ENCODE results near the gene ZBTB16.

The ZBTB16 gene

DNA sequence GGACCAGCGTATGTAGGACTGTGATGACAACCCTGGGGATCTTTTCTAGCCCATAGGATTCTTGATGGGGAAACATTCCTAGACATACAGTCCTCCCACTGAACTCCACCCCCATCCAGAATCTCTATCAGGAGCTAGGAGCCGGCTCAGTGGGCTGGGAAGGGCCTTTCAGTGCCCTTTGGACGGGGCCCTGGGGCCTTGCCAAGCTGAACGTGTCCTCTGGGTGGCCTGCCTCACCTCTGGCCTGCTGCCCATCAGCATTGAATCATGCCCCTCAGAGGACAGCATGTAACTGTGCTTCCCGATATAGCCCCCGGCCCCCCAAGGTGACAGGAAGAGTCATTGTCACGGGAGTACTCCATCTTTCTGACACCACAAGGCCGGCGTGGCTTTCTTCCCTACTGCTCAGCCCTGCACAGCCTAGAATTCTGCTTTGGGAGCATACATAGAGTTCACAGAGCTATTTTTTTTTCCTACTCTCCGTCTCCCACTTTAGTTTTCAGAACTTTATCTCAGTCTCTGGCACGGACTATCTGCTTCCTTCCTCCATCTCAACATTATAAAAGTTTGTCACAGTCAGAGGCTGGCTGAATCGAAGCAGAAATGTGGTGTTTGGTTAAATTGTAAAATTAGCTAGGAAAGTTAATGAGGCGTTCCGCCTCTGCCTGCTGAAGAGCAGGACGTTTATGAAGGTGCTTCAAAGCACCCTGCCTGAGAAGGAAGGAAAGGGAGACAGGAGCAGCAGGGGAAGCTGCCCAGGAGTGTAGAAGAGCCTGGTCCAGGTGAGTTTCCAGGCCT, 111.9 kb downstream of the ZBTB16 start:
- no peak for FAIRE-seq

DNA sequence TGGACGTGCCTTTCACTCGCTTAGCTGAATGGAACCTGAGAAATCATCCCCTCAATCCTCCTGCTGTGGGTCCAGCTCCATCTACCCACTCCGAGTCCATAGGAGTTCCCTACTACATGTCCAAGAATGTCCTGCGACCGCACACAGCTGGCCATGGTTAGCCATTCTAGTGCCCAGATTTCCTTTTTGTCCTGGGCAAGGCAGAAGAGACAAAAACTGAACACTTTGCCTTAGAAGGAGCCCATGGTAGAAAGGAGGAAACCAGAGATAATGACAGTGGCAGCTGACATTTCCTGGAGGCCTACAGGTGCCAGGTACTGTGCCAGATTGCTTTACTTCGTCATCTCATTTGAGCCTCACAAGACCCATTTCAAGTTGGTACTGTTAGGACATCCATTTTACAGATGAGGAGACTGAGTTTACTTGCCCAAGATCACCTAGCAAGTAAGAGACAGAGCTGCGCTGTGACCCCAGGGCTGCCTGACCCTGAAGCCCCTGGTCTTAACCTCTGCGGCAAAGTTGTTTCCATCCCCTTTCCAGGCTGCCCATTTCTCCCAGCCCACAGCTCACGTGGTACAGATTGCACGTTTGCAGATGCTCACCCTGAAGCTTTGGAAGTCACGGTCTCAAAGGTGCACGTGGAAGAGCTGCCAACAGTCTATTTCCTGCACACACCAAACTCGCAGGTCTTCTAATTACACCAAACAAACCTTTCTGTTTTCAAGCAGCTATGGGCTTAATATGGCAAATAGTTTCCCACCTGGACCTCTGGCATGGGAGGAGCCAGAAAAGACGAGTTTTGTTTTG, 112.7 kb downstream of the ZBTB16 start:
- FAIRE-seq: no peak

DNA sequence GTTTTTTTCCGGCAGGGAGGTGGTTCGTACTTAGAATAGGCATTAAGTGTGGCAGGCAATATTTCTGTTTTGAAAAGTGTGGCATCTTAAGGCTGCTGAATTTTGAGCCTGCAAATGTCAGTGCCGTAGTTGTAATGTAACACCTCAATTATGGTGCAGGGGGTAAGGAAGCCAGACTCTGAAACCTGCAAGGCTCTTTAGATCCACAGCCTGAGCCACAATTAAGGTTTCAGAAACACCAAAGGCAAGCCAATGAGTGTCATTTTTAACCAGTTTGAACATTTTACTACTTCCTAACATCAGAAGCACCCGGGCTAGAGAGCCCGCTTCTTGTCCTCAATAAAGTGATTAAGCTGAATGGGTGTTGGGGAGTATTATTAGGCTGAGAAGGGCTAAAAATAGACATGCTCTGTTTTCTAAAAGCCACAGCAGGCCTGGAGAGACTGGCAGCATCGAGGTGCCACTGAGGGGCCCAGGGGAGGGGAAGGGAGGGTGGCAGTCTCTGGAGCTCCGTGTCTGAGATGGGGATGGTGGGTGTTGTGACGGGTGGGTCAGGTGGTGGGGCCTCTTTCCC, 113.4 kb downstream of the ZBTB16 start:
- FAIRE-seq: no peak

GRCh38 chr11:114173843-114174242, 114.3 kb downstream of the ZBTB16 start:
- FAIRE-seq: no peak

GRCh38 chr11:114174712-114175495, 115.4 kb downstream of the ZBTB16 start:
- FAIRE-seq: no peak

GRCh38 chr11:114175706-114176105, 116.2 kb downstream of the ZBTB16 start:
- no peak for FAIRE-seq

DNA sequence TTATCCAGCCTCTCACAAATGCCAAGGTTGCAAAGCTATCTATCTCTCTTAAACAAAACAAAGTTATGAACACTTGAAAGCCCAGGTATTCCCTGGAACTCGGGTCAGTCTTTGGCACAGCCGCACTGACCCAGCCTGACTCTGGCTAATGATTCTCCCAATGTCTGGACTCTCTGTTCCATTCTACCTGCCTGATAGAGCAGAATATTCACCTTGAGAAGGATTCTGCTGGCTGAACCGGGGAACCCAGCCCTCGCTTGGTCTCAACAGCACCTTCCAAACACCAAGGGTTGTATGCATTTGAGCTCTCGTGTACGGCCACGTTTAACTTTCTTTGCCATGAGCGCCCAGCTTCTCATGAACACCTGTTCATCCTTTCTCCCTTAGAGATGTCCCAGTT, 116.8 kb downstream of the ZBTB16 start:
- FAIRE-seq: no peak

DNA sequence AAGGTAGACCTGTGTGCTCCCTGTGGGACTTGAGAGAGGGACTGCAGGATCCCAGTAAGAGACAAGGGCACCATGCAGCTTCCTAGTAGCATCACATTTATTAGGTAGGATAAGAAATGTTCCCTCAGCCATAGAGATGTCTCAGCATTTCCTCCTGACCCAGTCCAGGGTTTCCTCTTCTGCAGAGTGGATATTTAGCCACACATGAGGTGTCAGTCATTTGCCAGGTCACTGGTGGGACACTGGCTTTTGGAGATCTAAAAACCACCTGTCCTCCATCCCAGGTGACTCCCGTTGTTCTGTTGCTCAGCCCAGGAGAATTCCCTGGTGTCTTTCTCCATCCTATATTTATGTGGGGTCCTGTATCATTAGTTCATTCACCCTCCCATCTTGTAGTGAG, 119.1 kb downstream of the ZBTB16 start:
- FAIRE-seq: no peak

DNA sequence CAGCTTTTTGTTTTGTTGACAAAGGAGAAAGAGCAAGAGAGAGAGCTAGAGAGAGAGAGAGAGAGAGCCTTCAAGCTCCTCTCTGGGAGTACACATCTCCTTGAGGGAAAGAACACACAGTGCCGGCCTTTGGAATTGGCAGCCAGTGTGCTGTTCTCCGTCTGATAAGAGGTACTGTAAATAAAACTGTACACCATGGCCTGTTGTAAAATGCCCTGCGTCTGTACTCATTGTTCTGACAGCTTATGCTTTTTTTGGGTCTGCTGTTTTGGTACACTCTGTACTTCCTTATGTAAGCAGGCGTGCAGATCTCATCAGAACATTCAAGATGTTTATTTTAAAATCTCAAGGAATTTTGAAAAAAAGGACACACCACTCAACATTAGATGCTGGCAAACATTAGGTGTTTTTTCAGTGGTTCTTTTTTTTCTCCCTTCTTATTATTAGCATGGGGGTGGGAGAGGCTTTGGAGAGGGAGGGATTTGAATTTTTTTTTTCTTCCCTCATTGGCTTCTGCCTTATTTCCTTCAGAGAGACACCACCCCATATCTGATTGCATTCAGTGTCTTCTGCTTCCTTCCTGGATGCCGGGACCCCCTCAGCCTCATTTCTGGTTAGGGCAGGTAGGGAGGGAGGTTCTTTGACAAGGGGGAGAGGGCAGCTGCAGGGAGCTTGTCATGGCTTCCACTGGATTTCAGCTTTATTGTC, 119.9 kb downstream of the ZBTB16 start:
- no peak for FAIRE-seq

DNA sequence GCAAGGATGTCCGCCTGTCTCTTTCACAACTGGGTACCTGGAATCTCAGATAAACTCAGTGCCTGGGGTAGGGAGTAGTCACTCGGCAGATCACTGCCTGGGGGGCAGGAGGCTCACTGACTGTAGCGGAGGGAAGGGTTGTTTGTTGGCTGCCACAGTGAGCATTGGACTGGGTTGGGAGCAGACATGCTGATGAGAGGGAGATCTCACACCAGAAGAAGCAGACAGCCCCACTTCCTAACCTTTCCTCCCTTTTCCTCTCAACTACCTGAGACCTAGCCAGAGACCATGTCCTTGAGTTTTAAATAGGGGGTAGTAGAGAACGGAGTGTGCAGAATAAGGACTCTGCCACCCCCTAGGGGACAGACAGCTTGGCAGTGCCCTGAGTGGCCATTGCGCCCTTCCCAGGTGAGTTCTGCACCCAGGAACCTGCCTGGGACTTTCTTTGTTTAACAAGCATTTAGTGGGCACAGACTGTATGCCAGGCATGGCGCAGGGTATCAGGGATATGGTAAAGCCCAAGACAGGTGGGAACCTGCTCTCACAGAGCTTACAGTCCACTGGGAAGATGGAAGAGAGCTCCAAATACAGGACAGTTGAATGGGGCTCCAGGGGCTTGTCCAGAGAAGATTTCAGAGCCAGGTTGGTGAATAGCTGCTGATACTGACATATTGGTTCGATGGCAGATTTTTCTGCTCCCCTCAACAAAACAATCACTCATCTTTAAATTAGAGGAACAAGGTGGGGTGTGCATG, 121.0 kb downstream of the ZBTB16 start:
- no peak for FAIRE-seq

DNA sequence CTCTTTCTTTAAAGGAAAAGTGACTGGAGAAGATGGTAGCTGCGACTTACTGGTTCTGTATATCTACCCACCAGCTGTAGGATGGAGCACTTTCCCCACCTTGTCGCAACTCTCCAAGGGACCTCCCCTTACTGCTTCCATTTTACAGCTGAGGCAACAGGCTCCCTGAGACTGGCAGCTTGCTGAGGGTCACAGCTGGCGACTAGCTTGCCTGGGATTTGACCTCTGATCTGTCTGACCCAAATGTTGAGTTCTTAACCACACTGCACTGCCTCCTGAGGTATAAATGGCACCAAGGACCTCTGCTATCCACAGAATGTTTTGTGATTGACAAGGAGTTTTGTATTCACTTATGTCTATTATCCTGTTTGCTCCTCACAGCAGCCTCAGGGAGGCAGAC, 121.7 kb downstream of the ZBTB16 start:
- no peak for FAIRE-seq

DNA sequence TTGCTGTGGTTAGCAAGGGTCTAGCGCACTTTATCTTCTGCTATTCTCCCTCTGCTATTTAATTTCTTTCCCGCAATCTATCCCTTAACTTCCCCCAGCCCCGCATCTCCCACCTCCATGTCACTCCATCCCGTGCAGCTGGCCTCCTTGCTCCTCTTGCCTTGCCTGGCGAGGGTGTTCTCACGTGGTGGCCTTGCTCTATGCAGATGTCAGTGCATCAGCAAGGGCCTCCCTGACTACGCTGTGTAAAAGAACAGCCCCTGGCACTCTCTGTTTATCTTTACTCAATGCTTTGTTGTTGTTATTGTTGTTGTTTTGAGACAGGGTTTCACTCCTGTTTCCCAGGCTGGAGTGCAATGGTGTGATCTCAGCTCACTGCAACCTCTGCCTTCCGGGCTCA, 122.2 kb downstream of the ZBTB16 start:
- FAIRE-seq: no peak

GRCh38 chr11:114182471-114183043, 123.0 kb downstream of the ZBTB16 start:
- no peak for FAIRE-seq

GRCh38 chr11:114183044-114183511, 123.6 kb downstream of the ZBTB16 start:
- FAIRE-seq: no peak

GRCh38 chr11:114185436-114185835, 125.9 kb downstream of the ZBTB16 start:
- no peak for FAIRE-seq

DNA sequence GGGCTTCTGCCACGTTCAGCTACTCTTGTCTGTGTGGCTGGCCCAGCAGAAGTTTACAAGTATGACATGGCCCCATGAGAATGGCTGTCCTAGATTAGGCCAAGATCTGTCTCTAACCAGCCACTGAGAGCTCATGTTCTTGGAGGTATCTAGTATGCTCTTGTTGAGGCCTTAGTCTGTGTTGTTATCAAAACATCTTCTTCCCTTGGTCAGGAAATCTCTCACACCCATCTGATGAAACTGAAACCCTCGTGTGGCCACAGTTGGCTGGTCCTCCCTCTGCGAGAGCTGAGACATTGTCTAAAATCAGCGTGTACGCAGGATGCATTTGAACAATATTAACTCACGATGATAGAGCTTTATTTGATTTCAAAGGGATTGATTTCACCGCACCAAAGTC, 127.7 kb downstream of the ZBTB16 start:
- no peak for FAIRE-seq

- FAIRE-seq: no peak
These were observed 129.5 kb downstream of the ZBTB16 start for GRCh38 chr11:114188851-114189570.

DNA sequence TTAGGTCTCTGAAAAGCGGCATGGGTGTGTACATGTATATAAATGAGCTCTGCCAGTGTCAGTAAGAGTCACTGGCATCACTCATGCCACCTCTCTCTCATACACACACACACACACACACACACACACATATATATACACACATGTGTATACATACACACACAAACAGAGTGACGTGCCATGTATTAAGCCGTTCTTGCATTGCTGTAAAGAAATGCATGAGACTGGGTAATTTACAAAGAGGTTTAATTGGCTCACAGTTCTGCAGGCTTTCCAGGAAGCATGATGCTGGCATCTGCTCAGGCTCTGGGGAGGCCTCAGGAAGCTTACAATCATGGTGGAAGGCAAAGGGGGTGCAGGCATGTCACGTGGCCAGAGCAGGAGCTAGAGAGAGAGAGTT, 131.1 kb downstream of the ZBTB16 start:
- no peak for FAIRE-seq

DNA sequence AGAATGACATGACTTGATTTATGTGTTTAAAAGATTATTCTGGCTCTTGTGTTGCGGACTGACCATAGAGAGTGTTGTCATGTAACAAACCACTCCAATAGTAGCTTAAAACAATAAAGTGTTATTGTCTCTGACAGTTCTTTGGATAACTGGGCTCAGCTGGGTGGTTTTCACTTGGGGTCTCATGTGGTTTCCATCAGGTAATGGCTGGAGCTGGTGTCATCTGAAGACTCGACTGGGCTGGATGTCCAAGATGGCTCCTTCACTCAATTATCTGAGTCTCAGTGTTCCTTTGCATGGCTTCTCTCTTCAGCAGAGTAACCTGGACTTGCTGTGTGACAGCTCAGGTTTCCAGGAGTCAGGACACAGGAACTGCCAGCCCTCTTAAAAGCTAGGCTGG, 132.4 kb downstream of the ZBTB16 start:
- no peak for FAIRE-seq

GRCh38 chr11:114192841-114193389, 133.4 kb downstream of the ZBTB16 start:
- no peak for FAIRE-seq

Measured in A204.1 (cell line).